DOHH2 (cell line): ENCODE data around the gene MRPL36.

Experiments
- H3F3A ChIP-seq: fragments of 200-600 bp; sonication (generic), shearing (Covaris generic); 2 replicates; pipeline ENCODE4 v1.6.0; 2016; ENCODE audit warnings: antibody characterized with exemption, mild to moderate bottlenecking; ENCODE audit not compliant: control insufficient read depth, insufficient read depth
- H3K27ac ChIP-seq: fragments of 200-600 bp; sonication (generic); 2 replicates; pipeline ENCODE4 v1.5.1; 2014; ENCODE audit warnings: low read depth, mild to moderate bottlenecking, low read length, moderate library complexity
- H3K27me3 ChIP-seq: fragments of 200-600 bp; sonication (generic); 2 replicates; pipeline ENCODE4 v1.6.1; 2014; ENCODE audit warnings: mild to moderate bottlenecking, low read length, mixed read lengths; ENCODE audit not compliant: control insufficient read depth
- H3K36me3 ChIP-seq: fragments of 200-600 bp; sonication (generic); 2 replicates; pipeline ENCODE4 v1.6.1; 2014; ENCODE audit warnings: mild to moderate bottlenecking, low read length, moderate library complexity, mixed read lengths; ENCODE audit not compliant: control insufficient read depth
- H3K4me1 ChIP-seq: fragments of 200-600 bp; sonication (generic); 2 replicates; pipeline ENCODE4 v1.6.1; 2014; ENCODE audit warnings: mild to moderate bottlenecking, low read length, mixed read lengths; ENCODE audit not compliant: control insufficient read depth
- H3K4me2 ChIP-seq: fragments of 200-600 bp; sonication (generic); 2 replicates; pipeline ENCODE4 v1.6.0; 2014; ENCODE audit warnings: mild to moderate bottlenecking, low read length, moderate library complexity
- H3K4me3 ChIP-seq: fragments of 200-600 bp; sonication (generic); 2 replicates; pipeline ENCODE4 v1.5.1; 2014; ENCODE audit warnings: mild to moderate bottlenecking, low read length, mixed read lengths
- H3K79me2 ChIP-seq: fragments of 200-600 bp; sonication (generic); 2 replicates; pipeline ENCODE4 v1.6.1; 2014; ENCODE audit warnings: mild to moderate bottlenecking, low read length, mixed read lengths; ENCODE audit not compliant: control insufficient read depth
- H3K9me2 ChIP-seq: fragments of 200-600 bp; sonication (generic); replicated peaks from 2 replicates; pipeline ENCODE4 v1.6.1; 2014; ENCODE audit warnings: mild to moderate bottlenecking, low read length, mixed read lengths; ENCODE audit not compliant: control insufficient read depth
- H3K9me3 ChIP-seq: fragments of 200-600 bp; sonication (generic); 2 replicates; pipeline ENCODE4 v1.6.1; 2014; ENCODE audit warnings: antibody characterized with exemption, low read length, mixed read lengths; ENCODE audit not compliant: control insufficient read depth, insufficient read depth
- H4K20me1 ChIP-seq: fragments of 200-600 bp; sonication (generic); 2 replicates; pipeline ENCODE4 v1.6.0; 2014; ENCODE audit warnings: low read depth, mild to moderate bottlenecking, antibody characterized with exemption, low read length, moderate library complexity; ENCODE audit not compliant: control insufficient read depth, insufficient read depth
- EZH2phosphoT487 ChIP-seq: fragments of 200-600 bp; sonication (generic); IDR thresholded peaks from 2 replicates; pipeline ENCODE4 v1.6.1; 2017; ENCODE audit warnings: borderline replicate concordance, mild to moderate bottlenecking, antibody characterized with exemption, low read length, moderate library complexity, mixed read lengths
- TF ChIP-seq, protein P1 (sequence below): fragments of 200-600 bp; sonication (generic); IDR thresholded peaks from one replicate; pipeline ENCODE4 v1.5.1; 2014; ENCODE audit warnings: antibody characterized with exemption, mild to moderate bottlenecking, low read depth, low read length; ENCODE audit not compliant: poor library complexity, severe bottlenecking

The MRPL36 gene

GRCh38 chr5:1750469-1750868, 49.2 kb downstream of the MRPL36 start:
- no peak overlapping the region for H3K4me3 ChIP-seq
- no peaks in the 10 kb centered on the region for H4K20me1 ChIP-seq
- H3K79me2 ChIP-seq: no peaks in the 10 kb centered on the region
- TF ChIP-seq EZH2phosphoT487: no peak
- TF ChIP-seq, protein P1, sequence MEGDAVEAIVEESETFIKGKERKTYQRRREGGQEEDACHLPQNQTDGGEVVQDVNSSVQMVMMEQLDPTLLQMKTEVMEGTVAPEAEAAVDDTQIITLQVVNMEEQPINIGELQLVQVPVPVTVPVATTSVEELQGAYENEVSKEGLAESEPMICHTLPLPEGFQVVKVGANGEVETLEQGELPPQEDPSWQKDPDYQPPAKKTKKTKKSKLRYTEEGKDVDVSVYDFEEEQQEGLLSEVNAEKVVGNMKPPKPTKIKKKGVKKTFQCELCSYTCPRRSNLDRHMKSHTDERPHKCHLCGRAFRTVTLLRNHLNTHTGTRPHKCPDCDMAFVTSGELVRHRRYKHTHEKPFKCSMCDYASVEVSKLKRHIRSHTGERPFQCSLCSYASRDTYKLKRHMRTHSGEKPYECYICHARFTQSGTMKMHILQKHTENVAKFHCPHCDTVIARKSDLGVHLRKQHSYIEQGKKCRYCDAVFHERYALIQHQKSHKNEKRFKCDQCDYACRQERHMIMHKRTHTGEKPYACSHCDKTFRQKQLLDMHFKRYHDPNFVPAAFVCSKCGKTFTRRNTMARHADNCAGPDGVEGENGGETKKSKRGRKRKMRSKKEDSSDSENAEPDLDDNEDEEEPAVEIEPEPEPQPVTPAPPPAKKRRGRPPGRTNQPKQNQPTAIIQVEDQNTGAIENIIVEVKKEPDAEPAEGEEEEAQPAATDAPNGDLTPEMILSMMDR: no peak
- no peak overlapping the region for H3K27ac ChIP-seq
- H3K27me3 ChIP-seq: no peaks in the 10 kb centered on the region
- no peaks in the 10 kb centered on the region for H3K9me2 ChIP-seq
- H3K36me3 ChIP-seq: no peaks in the 10 kb centered on the region
- H3F3A ChIP-seq: no peaks in the 10 kb centered on the region
- no peak overlapping the region for H3K4me2 ChIP-seq
- no peaks in the 10 kb centered on the region for H3K9me3 ChIP-seq
- H3K4me1 ChIP-seq: no peaks in the 10 kb centered on the region

- Histone ChIP-seq H3K4me1 (no peaks in the 10 kb centered on the region), H3K9me3 (no peaks in the 10 kb centered on the region), H3F3A (no peaks in the 10 kb centered on the region), H3K4me3 (no peak overlapping the region), H3K79me2 (no peaks in the 10 kb centered on the region), H3K9me2 (no peaks in the 10 kb centered on the region), H3K4me2 (no peak overlapping the region), H4K20me1 (no peaks in the 10 kb centered on the region), H3K27me3 (no peaks in the 10 kb centered on the region), H3K36me3 (no peaks in the 10 kb centered on the region), H3K27ac (no peak overlapping the region)
- TF ChIP-seq EZH2phosphoT487: no peak
- TF ChIP-seq, protein P1: no peak
Measured at GRCh38 chr5:1749346-1750124, 50.1 kb downstream of the MRPL36 start.

DNA sequence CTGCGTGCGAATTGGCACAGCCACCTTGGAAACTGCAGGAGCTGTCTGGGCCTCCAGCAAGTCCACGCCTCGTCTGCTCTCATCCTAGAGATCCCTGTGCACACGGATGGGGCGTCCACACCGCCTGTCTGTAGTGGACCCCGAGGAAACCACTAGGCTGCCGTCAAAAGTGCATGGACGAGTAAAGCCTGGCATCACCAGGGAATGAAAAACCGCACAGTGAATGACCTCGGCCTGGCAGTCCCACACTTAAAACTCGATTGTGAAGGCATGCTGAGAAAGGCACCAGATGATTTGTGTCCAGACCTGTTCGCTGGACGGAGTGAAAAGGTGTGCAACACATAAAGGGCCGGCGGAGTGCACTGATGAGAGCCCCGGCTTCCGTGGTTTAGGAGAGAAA, 50.8 kb downstream of the MRPL36 start:
- no peak overlapping the region for H3K4me2 ChIP-seq
- peaks cover under 1% of the 10 kb centered on the region; the same call in 1 of the 2 replicates for H3K27me3 ChIP-seq
- H3K79me2 ChIP-seq: no peaks in the 10 kb centered on the region
- no peaks in the 10 kb centered on the region for H4K20me1 ChIP-seq
- no peaks in the 10 kb centered on the region for H3K36me3 ChIP-seq
- H3F3A ChIP-seq: no peaks in the 10 kb centered on the region
- no peak for TF ChIP-seq EZH2phosphoT487
- TF ChIP-seq, protein P1: no peak
- H3K4me3 ChIP-seq: no peak overlapping the region
- H3K9me3 ChIP-seq: no peaks in the 10 kb centered on the region
- no peaks in the 10 kb centered on the region for H3K4me1 ChIP-seq
- no peak overlapping the region for H3K27ac ChIP-seq
- no peaks in the 10 kb centered on the region for H3K9me2 ChIP-seq
